G401.6 (cell line): ENCODE results near the gene TTC28.
"Not testable (repeated sequence)": the region's sequence is repeated elsewhere in the genome, so short reads cannot be mapped to it uniquely, and the experiment has no call there.

Experiments used
- FAIRE-seq: peaks from 2 replicates; lab custom pipeline; 2012; peaks lifted over from hg19 to GRCh38; lab: Jason Lieb, UNC

TTC28 gene

GRCh38 chr22:28223826-28224225 is 455.8 kb downstream of the TTC28 start:
- FAIRE-seq, result no peak

- FAIRE-seq, result no peak
Measured at GRCh38 chr22:28222976-28223745, 456.5 kb downstream of the TTC28 start.

GRCh38 chr22:28222571-28222970 is 457.1 kb downstream of the TTC28 start:
- FAIRE-seq, result no peak

- FAIRE-seq, result no peak
Measured at GRCh38 chr22:28222052-28222451, 457.6 kb downstream of the TTC28 start.

- no peak for FAIRE-seq
Measured at GRCh38 chr22:28220626-28221363, 458.8 kb downstream of the TTC28 start.

GRCh38 chr22:28217277-28217676 is 462.4 kb downstream of the TTC28 start:
- no peak for FAIRE-seq

GRCh38 chr22:28214750-28215149 is 464.9 kb downstream of the TTC28 start:
- FAIRE-seq, result not testable (repeated sequence)

GRCh38 chr22:28209457-28209856 is 470.2 kb downstream of the TTC28 start:
- FAIRE-seq, result not testable (repeated sequence)

- FAIRE-seq, result no peak
Measured at GRCh38 chr22:28208787-28209186, 470.9 kb downstream of the TTC28 start.

- FAIRE-seq, result no peak
Measured at GRCh38 chr22:28208036-28208435, 471.6 kb downstream of the TTC28 start.

GRCh38 chr22:28207281-28208030 is 472.2 kb downstream of the TTC28 start:
- FAIRE-seq, result no peak

- FAIRE-seq, result no peak
Measured at GRCh38 chr22:28205926-28206325, 473.7 kb downstream of the TTC28 start.

GRCh38 chr22:28204382-28204781 is 475.3 kb downstream of the TTC28 start:
- FAIRE-seq, result no peak

GRCh38 chr22:28203286-28203685 is 476.4 kb downstream of the TTC28 start:
- no peak for FAIRE-seq

GRCh38 chr22:28198692-28199091 is 480.9 kb downstream of the TTC28 start:
- FAIRE-seq, result no peak

- not testable (repeated sequence) for FAIRE-seq
Measured at GRCh38 chr22:28191571-28191970, 488.1 kb downstream of the TTC28 start.

- no peak for FAIRE-seq
Measured at GRCh38 chr22:28188178-28188879, 491.3 kb downstream of the TTC28 start.

GRCh38 chr22:28187612-28188011 is 492.0 kb downstream of the TTC28 start:
- FAIRE-seq, result no peak

- no peak for FAIRE-seq
Measured at GRCh38 chr22:28186641-28187040, 493.0 kb downstream of the TTC28 start.

- no peak for FAIRE-seq
Measured at GRCh38 chr22:28185130-28185529, 494.5 kb downstream of the TTC28 start.

- peak; percentile 76 for FAIRE-seq
Measured at GRCh38 chr22:28183078-28183860, 496.4 kb downstream of the TTC28 start.
